ENCODE measurements around the gene ARFIP2. TPM values are rescaled to one million over a fixed set of nuclear protein-coding genes. Genes with fewer than 3 reads are reported as not detected.

Gene ARFIP2
- total and polyA plus RNA-seq, 10 of the 15 experiments (the other 5 are each of a cell fraction or from before 2014, with no cell fraction given), result 11.7 to 59.8 (median 48.0) TPM

DNA sequence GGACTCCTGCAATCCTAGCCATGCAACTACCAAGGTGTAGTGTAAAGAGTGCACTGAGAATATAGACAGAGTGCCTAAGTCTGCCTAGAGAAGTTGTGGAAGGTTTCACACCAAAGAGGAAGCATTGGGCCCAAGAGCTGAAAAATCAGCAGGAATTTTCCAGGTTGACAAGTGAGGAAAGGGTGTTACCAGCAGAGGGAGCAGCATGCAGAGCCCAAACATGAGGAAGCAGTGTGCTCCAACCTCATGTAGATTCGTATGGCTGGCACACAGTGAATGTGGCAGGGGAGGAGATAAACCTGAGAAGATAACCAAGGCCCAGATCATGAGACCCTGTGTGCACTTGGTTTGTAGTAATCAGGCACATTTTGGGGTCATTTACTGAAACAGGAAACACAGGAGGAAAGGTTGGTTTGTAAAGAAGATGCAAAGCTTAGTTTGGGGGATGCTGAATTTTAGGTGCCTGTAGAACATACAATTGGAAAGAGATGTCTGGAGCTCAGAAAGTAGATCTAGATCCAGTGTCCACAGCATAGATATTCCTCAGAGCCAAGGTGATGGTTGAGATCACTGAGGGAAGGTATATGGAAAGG lies 42.1 kb downstream of the ARFIP2 start:
- Histone ChIP-seq H3K36me3 (ENCODE audit: control insufficient read depth in 2 of 2, insufficient read depth in 2 of 2, low read length in 1 of 2) (no peaks in the 10 kb centered on the region), H2AFZ (ENCODE audit: control insufficient read depth, low read depth, low read length) (peak overlapping the region; percentile 45), H3K4me3 (no peak overlapping the region), H4K20me1 (ENCODE audit: control insufficient read depth, insufficient read depth) (no peaks in the 10 kb centered on the region), H3K9ac (ENCODE audit: control insufficient read depth, insufficient read depth, low read length) (no peak overlapping the region), H3K4me1 (ENCODE audit: control insufficient read depth, insufficient read depth, low read length) (peaks cover 11% of the 10 kb centered on the region), H3K79me2 (ENCODE audit: control insufficient read depth, insufficient read depth, low read length) (no peaks in the 10 kb centered on the region), H3K4me2 (ENCODE audit: control insufficient read depth, insufficient read depth) (no peak overlapping the region), H3K27me3 (replicated peaks in 1 of 2; ENCODE audit: control insufficient read depth in 2 of 2, insufficient read depth in 2 of 2, low read length in 1 of 2) (no peaks in the 10 kb centered on the region), H3K27ac (ENCODE audit: control insufficient read depth, insufficient read depth) (no peak overlapping the region), H3K9me3 (replicated peaks; ENCODE audit: control insufficient read depth, insufficient read depth, low read length) (no peaks in the 10 kb centered on the region)
- TF ChIP-seq CUX1 (IDR thresholded peaks at IDR 0.05; ENCODE audit: insufficient replicate concordance, low read depth, low read length) (no peak), CTCF (IDR thresholded peaks at IDR 0.05 in 2 of 3, conservative IDR thresholded peaks at IDR 0.05 in 1 of 3; ENCODE audit: control insufficient read depth in 2 of 3, extremely low read depth in 1 of 3, insufficient read depth in 1 of 3, low read depth in 3 of 3, low read length in 3 of 3) (peak; percentile 56 to 66 (median 64); a peak in 5 of 6 replicates), RAD21 (IDR thresholded peaks at IDR 0.05; ENCODE audit: insufficient read depth, low read depth, low read length) (peak; percentile 33; the same call in 1 of the 2 replicates), SMC3 (IDR thresholded peaks at IDR 0.05; ENCODE audit: borderline replicate concordance, low read length) (peak; percentile 64; the same call in 1 of the 2 replicates)
- DNase-seq (ENCODE audit: low read depth, low spot score) (no peak), FAIRE-seq (no peak), ATAC-seq (peak; percentile 66)
- CTCF ChIA-PET, result interaction anchor here (0.9 to 17.4 kb wide), 25 partner anchors 8 to 319 kb away, joined by 3 to 560 read pairs (median 4); partner anchors contain the start of genes ARFIP2, SMPD1 and TIMM10B
- RAD21 ChIA-PET (ENCODE audit: unreplicated experiment), result interaction anchor here (1.0 to 14.2 kb wide), 6 partner anchors 10 to 244 kb away, joined by 3 to 305 read pairs (median 4); partner anchors contain the start of genes ARFIP2, MRPL17 and TIMM10B
- WGBS (ENCODE audit: insufficient coverage, insufficient replicate concordance, low lambda C conversion rate, missing lambda C conversion rate), result 0% methylated on average over 1 of the region's 1 CpG
- in situ Hi-C loops (cut with MboI) (no loop called here), intact Hi-C loops (cut with micrococcal nuclease; ENCODE audit: unreplicated experiment) (loop anchor here (1.0 kb wide), 1 partner anchor 66 kb away; no protein-coding TSS in a partner anchor)
- SMC1A ChIA-PET (ENCODE audit: uncharacterized antibody, unreplicated experiment), result interaction anchor here (0.9 to 12.8 kb wide), 10 partner anchors 14 to 121 kb away, joined by 3 to 293 read pairs (median 4); no protein-coding TSS in a partner anchor
- POLR2A ChIA-PET, result no interaction called here
- BruUV-seq (replicated peaks), result no TSS peak

All from GM12878 (cell line).